ENCODE results near the gene SLC6A13.
"Not testable (repeated sequence)": the region's sequence is repeated elsewhere in the genome, so short reads cannot be mapped to it uniquely, and the experiment has no call there.

DNA sequence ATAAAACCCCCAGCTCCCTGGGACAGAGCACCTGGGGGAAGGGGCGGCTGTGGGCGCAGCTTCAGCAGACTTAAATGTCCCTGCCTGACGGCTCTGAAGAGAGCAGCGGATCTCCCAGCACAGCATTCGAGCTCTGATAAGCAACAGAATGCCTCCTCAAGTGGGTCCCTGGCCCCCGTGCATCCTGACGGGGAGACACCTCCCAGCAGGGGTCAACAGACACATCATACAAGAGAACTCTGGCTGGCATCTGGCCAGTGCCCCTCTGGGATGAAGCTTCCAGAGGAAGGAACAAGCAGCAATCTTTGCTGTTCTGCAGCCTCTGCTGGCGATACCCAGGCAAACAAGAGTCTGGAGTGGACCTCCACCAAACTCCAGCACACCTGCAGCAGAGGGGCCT, 35.4 kb upstream of the SLC6A13 start:
- not testable (repeated sequence) for TF ChIP-seq EZH2 (IDR thresholded peaks at IDR 0.05; ENCODE audit: borderline replicate concordance, low read depth, low read length, poor library complexity, severe bottlenecking); CTCF (conservative IDR thresholded peaks at IDR 0.05; ENCODE audit: low read depth, low read length)
